Kidney epithelial cell (primary cell): ENCODE data around the gene GGTA1. TPM values are rescaled to one million over a fixed set of nuclear protein-coding genes. Genes with fewer than 3 reads are reported as not detected.
A peak's percentile ranks its signal among the peaks of the same experiment; 100 is the strongest.
"Not testable (repeated sequence)": the region's sequence is repeated elsewhere in the genome, so short reads cannot be mapped to it uniquely, and the experiment has no call there.

ENCODE experiments used
- DNase-seq: peaks from one replicate; pipeline ENCODE4 v3.0.0-alpha.2; 2010; ENCODE audit warnings: low read depth
- H3K27me3 ChIP-seq: 2 replicates; pipeline ENCODE4 v1.6.0; 2011; ENCODE audit warnings: low read length; ENCODE audit not compliant: control insufficient read depth, insufficient read depth
- H3K36me3 ChIP-seq: 2 replicates; pipeline ENCODE4 v1.5.1; 2011; ENCODE audit warnings: low read length; ENCODE audit not compliant: control insufficient read depth, insufficient read depth
- H3K4me3 ChIP-seq: 2 replicates; pipeline ENCODE4 v1.5.1; 2011; ENCODE audit warnings: low read depth, mild to moderate bottlenecking, control low read depth, low read length
- CTCF ChIP-seq: IDR thresholded peaks from 2 replicates; pipeline ENCODE4 v1.5.1; 2011; ENCODE audit warnings: mild to moderate bottlenecking, moderate library complexity, low read length, control low read depth, inconsistent platforms; ENCODE audit not compliant: insufficient read depth, poor library complexity, severe bottlenecking
- total RNA-seq: library from RNA; depleted of rRNA; stranded (reverse); fragments of >200 nt; gene quantifications from 2 replicates; pipeline ENCODE4 v1.2.3, GENCODE V29; 2015

The GGTA1 gene
- total RNA-seq, 1 donor from 2014 or later = not detected

- TF ChIP-seq CTCF = no peak
- Histone ChIP-seq H3K36me3 (no peaks in the 10 kb centered on the region), H3K4me3 (no peak overlapping the region), H3K27me3 (peaks cover 5% of the 10 kb centered on the region)
- no peak for DNase-seq
Measured at GRCh38 chr9:121443981-121444380, 55.7 kb downstream of the GGTA1 start.

- Histone ChIP-seq H3K4me3 (no peak overlapping the region), H3K36me3 (no peaks in the 10 kb centered on the region), H3K27me3 (peaks cover 5% of the 10 kb centered on the region)
- TF ChIP-seq CTCF = no peak
- no peak for DNase-seq
Measured at GRCh38 chr9:121441165-121441564, 58.5 kb downstream of the GGTA1 start.

- H3K36me3 ChIP-seq = no peaks in the 10 kb centered on the region
- TF ChIP-seq CTCF = peak; percentile 21
- no peak for DNase-seq
- no peak overlapping the region for H3K4me3 ChIP-seq
- no peaks in the 10 kb centered on the region for H3K27me3 ChIP-seq
Measured at GRCh38 chr9:121439711-121440664, 59.7 kb downstream of the GGTA1 start.

- Histone ChIP-seq H3K4me3 (no peak overlapping the region), H3K36me3 (no peaks in the 10 kb centered on the region), H3K27me3 (no peaks in the 10 kb centered on the region)
- TF ChIP-seq CTCF = no peak
- DNase-seq = no peak
Measured at GRCh38 chr9:121439016-121439415, 60.6 kb downstream of the GGTA1 start.

- no peaks in the 10 kb centered on the region for H3K27me3 ChIP-seq
- TF ChIP-seq CTCF = no peak
- no peak for DNase-seq
- H3K4me3 ChIP-seq = no peak overlapping the region
- no peaks in the 10 kb centered on the region for H3K36me3 ChIP-seq
Measured at GRCh38 chr9:121437891-121438290, 61.8 kb downstream of the GGTA1 start.

- not testable (repeated sequence) for DNase-seq, H3K4me3 ChIP-seq, H3K36me3 ChIP-seq, H3K27me3 ChIP-seq
Measured at GRCh38 chr9:121437046-121437445, 62.6 kb downstream of the GGTA1 start.
